ENCODE measurements around the gene CNTF.

The CNTF gene

DNA sequence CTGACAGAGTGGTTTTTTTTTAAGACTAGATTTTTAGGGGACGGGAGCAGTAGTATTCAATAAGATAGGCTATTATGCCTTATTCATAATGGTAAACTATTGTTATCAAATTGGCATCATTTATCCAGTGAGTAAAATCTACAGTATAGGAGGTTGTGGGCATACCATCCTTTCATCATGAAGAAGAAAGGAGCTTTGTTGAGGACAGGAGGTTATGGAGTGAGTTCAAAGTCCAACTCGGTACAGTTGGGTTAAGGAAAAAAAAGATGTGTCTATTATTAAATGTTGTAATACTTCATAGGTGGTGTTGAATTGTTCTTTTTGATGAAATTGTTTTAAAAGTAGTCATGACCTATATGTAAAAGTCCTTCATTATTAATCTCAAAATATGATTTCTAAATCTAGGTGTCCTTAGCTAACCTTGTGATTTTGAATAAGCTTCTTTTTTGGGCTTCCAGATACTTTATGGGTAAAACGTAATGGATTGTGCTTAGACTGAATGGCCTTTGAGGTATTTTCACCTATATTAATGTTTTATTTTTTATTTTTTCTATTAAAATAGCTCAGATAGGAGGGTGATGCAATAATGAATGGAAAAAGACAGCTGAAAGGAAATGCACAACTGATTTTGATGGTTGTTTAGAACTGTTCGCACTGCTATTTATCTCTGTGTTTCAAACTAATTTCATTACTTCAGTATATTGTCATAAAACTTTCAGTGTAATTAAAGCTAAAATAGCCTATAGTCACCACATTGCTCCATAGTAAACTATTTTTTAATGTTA lies 15.3 kb upstream of the CNTF start:
- DNase-seq: no peak

DNA sequence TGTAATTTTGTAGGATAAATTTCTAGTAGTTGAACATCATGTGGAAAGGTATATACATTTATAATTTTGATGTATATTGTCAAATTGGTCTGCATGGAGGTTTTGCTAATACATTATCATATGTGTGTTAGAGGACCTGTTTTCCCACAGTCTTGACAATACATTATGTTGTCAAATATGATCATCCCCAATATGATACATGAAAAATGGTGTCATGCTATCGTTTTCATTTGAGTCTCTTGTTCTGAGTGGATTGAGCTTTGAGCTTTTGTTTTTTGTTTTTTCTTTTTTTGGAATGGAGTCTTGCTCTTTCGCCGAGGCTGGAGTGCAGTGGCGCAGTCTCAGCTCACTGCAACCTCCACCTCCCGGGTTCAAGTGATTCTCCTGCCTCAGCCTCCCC lies 14.1 kb upstream of the CNTF start:
- DNase-seq: no peak

DNA sequence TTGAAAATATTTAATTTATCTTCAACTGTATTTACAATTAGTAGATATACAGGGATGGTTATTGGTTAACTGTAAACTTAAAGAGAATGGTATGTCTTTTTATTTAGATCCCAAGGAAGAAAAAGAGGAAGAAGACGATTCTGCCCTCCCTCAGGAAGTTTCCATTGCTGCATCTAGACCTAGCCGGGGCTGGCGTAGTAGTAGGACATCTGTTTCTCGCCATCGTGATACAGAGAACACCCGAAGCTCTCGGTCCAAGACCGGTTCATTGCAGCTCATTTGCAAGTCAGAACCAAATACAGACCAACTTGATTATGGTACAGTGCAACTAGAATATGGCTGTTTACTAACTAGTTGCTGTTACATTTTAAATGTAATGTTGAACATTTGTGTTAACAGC lies 12.7 kb upstream of the CNTF start:
- no peak for DNase-seq

DNA sequence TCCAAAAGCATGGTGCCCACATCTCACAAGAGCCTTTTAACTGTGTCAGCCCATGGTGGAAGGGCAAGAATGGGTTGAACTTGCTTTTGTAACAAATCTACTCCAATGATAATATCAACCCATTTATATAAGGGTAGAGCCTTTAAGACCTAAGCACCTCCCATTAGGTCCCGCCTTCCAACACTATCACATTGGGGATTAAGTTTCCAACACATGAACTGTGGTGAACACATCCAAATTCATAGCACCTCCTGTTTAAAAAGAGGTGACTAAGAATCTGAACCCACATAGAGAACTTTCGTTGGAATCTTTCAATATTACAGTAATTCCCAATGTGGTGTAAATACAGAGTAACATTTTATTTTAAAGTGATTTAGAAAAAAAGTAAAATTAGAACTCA lies 9.2 kb upstream of the CNTF start:
- DNase-seq: no peak

DNA sequence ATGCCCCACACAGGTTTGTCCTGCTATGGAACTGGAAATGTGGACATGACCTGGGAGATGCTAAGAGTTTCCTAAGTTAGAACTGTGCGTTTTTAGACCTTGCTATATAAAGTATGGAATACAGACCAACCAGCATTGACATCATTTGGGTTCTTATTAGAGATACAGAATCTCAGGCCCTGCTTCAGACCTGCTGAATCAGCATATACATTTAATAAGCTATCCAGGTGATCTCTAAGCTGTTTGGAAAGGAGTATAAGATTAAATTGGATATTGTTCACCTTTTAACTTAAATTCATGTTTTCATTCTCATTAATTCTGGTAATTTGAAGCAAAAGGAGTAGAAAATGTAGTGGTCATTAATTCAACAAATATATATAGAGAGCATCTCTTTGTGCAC lies 6.9 kb upstream of the CNTF start:
- no peak for DNase-seq

DNA sequence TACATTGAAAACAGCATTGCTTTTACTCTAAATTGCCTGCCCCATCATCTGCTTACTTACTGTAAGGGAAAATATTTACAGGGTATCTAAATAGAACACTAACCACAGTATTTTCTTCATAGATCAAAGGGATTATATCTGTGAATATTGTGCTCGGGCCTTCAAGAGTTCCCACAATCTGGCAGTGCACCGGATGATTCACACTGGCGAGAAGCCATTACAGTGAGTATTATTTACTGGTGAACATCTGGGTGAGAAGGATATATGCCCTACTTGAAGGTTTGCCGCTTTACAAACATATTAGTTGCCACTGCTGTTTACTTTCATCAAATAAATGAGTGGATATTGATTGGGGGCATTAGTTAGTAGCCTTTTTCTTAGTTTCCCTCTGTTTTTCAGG lies 5.9 kb upstream of the CNTF start:
- no peak for DNase-seq

DNA sequence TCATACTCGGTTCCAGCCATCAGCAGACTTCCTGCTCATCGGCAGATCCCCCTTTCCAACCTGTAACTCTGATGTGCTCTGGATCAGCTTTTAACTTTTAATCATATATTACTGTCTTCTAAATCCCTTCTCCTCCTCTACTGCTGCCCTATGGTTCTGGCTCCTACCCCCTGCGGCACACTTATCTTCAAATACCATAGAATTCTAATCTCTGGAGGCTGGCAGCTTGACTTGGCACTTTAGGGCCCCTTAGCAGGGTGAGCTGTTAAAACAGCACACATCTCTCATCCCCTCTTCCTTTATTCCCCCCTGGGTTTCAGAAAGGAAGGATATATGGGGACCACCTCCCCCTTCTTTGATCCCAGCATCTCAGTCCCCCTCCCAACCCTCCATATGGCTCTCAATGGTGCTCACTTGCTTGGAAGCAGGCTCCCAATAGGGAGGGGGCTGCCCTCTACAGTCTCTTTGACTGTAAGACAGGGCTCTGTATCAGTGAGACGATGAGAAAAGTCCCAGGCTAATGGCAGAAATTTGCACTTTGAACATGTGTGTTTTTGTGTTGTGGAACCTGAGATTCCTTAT lies 4.4 kb upstream of the CNTF start:
- DNase-seq: no peak

DNA sequence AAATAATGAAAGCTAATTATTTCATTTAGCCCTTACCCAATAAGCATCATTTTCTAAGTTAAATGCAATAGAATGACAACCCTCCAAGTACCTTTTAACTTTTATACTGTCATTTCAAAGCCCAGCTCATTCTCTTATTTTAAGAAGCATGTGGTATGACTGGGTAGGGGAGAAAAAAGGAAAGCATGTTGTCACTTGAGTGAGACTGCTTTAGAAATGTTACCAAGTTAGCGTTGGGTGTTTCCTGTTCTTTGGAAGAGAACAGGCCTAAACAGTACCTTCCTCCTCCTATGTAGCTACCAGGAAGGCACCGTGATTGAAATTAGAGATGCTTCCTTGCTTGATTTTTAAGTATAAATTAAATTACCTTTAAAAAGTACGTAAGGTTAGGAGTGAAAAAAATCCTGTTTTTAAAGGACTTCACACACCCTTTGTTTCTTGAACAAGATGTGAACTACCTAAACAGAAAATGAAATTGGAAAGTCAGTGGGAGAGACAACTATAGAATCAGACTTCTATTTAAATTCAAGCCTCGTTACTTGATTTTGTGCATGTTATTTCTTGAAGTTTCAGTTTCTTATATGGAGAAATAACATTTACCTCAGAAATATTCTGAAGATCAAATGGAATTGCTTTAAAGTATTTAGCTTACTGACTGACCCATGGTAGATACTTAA lies 741 bp upstream of the CNTF start:
- no peak for DNase-seq

DNA sequence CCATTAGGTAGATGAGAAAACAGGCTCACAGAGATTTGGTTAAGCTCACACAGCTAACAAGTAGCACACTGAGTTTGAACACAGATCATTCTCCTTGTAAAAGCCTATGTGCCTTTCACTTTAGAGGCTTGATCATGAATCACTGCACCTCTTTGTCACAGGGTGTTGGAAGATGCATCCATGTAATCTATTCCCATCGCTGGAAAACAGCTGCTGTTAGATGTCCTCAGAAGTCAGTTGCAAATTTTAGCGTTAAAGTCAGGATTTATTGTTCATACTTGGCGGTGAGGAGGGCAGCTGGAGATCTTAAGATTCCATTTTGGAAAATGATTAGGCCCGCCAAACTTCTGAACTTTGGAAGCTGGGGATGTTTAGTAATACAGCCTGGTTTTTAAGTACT lies 2.6 kb downstream of the CNTF start:
- DNase-seq: no peak

DNA sequence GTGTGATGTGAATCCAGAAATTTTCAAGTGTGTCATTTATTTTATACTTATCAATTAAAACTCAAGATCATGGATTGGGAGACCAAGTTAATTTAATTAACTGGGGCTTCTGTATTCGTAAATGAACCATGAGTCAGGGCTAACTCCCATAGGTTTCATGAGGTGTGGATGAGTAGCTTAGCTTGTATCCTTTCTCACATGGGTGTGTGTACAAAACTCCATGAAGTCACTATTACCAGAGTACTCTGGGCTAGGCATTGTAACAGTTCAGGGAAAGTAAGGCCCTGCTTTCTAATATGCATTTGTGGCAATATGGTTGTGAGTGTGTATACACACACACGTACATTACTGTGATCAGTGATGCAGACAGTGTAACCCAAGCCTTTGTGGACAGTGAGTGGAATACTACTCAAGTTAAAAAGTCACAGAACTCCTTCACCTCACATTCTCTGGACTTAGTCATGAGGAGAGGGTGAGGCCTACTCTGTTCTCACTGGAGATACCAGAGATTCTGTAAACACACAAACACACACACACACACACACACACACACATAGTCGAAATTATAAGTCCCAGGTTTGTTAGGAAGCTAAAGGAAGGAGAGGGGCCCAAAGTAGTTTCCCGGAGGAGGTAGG lies 3.5 kb downstream of the CNTF start:
- DNase-seq: no peak

DNA sequence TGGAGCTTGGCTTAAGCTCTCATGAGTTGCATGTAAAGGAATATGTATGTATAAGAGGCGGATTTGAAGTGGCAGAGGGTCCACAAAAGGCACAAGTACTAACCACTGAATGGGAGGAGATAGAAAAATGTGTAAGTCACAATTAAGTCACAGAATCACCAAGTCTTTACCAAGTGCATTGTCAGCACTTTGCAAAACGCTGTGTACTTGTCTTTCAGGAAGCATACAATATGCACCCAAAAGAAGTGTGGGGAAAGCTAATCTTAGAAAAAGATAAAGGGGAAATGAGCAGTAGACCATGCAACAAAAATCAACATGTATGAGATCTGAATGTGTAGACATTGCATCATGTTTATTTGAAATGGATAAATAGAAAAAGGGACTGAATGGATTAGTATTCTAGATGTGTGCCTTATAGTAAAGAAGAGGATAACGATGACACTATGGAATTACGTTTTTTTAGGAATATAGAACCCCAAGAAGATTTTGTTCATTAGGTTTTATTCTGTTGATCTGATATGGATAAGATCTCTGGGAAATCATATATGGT lies 4.5 kb downstream of the CNTF start:
- DNase-seq: no peak

DNA sequence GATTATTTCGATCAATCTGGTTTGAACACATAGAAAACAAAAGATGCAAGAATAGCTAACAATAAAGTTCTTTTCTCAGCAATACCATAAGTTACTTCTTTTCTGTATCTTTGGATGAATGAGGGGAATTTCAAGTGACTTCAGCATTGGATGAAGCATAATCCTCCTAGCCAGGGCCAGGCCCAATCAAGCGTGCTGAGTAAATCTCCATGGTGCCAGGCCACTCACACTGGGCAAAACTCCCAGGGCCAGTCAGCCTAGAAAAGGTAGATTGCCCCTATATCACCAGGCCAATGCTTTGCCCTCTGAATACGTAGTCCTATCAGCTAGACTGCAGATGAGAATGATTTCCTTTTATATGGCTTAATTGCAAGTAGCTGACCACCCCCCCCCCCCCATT lies 6.0 kb downstream of the CNTF start:
- DNase-seq: no peak

DNA sequence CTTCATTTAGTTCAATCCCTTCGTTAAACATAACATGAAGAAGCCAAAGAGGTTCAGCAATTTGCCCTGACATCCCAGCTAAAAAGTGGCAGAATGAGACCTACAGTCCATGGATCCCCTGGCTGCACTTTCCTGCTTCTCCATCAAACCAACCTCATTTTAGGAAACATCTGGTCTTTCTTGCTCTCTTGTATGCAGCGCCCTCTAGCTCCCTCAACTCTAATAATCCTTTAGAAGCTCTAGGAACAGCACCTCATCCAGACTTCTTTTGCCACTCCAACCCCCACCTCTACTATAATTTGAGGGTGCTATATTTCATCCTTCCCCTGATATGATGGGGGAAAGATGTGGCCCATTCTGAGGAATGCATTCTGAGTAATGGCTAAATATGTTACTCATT lies 7.4 kb downstream of the CNTF start:
- DNase-seq: peak; percentile 33

DNA sequence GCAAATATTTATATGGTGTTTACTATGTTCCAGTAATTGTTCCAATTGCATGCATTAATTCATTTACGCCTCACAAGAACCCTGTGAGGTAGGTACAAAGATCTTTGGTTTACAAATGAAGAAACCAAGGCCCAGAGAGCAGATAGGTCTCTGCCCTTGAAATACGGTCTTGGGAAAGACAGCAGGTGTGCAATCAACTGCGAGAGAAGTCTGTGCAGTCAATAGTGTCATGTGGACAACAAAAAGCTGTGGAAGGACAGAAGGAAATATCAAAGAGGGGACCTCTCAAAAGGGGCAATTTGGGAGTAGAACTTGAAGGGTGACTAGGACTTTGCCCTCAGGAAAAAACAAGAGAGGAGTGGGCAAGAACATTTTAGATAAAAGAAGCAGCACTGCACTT lies 8.9 kb downstream of the CNTF start:
- DNase-seq: no peak

DNA sequence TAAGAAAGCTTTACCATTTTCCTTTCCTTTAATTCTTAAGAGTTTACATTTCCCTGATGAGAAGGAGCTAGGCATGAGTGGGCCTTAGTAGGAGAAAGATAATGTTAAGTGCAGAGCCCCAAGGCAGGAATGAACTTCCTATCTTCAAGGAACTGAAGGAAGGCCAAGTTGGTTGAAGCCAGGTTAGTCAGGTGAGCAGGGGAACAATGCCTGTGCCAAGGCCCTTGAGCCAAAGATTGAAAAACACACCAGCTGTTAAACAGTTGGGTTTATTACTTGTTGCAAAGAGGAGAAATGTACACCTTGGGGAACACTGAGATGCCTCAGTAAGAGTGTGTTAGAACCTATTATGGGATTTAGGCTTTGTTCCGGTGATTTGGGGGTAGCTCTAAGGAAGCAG lies 10.0 kb downstream of the CNTF start:
- DNase-seq: no peak

DNA sequence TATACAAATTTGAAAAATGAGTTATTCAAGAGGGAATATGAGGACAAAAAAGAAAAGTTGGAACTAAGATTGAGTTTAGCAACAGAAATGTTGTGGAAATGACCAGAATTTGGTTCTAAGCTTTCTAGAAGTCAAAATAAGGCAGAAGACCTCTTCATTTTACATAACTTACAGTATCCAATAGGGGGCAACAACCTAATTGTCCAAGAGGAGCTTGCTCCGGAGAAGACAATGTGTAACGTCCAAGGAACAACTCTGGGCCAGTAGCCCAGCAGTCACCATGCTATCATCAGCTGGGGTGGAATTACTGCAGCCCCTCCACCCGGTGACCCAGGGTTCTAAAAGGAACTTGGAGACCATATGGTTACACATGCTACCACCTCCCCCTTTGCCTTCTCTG lies 14.1 kb downstream of the CNTF start:
- no peak for DNase-seq

DNA sequence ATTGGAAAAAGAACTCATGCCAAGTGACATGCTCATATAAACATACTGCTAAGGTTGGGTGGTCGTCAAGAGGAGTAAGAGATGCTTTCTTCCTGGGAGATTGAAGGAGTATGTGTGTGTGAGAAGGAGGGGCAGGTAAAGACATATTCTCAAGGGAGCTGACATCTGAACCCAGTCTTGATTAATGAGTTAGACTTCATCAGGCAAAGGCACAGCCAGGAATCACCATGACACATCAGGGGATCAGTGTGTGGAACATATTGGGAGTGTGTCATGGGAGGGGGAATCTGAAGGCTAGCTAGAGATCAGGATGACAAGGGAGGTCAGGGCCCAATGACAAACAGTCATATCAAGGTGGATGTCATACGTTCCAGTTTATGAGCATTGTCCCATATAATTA lies 14.9 kb downstream of the CNTF start:
- no peak for DNase-seq

DNA sequence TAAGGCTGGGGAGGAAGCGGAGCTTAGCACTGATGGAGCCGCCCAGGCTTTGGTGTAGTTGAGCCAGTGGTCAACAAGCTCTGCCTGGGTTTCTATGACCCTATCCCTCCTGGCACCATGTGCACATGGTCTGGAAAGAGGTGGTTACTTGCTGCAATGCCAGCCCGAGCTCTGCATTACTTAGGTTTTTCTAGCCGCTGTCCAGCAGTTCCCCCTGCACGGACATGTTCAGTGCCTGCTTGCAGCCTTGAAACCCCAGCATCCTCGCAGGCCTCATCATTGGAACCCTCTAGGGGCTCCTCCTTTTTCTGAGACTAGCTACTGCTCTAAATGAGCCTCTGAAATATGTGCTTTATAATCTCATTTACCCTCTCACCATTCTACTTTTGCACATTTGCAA lies 16.6 kb downstream of the CNTF start:
- no peak for DNase-seq

DNA sequence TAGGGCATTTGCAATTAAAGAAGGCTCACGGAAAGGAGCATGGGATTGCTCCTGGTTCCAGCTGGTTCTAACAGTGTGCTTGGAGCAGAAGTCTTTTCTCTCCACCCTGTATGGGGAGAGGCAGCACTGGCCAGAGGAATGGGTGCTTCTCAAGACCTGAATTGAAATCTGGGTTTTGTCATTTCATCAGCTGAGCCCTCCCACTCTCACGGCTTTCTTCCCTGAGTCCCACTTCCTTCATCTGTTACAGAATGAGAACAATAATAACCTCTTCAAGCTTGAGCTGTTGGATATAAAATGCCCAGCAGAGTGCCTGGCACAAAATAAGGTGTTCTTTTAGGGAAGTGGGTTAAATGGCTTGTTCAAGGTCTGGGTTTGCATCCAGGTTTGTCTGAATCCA lies 17.2 kb downstream of the CNTF start:
- no peak for DNase-seq

DNA sequence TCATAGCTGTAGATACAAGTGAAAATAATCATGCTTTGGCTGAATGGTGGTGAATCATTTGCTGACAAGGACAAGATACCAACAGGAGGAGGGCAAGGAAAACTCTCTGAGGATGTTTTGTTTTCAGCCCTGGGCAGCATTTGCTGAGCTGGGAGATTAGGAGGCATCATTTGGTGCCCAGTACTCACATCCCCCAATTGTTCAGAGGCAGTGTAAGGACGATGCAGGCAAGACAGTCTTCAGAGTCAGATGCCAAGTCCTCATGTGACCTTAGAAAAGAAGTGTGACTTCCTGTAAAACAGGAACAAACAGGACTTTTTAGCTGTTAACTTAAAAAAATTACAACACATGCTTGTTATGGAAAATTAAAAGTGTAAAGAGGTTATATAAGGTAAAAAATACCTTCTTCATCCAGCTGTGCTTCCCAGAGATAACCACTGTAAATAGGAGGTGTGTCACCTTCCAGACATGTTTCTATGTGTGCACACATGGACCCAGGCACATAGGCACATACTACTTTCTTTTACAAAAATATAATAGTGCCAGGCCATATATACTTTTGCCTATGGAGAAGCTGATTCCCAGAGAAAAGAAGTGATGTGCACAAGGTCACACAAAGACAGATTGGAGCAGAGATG lies 18.0 kb downstream of the CNTF start:
- no peak for DNase-seq

DNA sequence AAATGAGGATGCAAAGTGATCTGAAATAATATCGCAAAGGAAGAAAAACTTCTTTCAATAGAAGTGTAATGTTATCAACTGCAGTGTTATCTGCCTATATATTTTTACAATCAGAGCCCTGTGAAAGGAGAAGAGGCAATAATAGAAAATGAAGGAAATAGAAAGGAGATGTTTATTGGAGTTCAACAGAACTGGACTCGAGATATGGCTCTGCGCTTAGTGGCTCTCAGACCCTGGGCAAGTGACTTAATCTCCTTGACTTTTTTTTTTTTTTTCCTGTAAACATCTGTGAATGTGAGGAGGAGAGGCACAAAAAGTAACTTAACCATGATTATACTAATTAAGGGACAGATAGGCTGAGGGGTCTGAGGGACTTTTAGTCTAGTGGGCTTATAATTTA lies 18.9 kb downstream of the CNTF start:
- DNase-seq: no peak

DNA sequence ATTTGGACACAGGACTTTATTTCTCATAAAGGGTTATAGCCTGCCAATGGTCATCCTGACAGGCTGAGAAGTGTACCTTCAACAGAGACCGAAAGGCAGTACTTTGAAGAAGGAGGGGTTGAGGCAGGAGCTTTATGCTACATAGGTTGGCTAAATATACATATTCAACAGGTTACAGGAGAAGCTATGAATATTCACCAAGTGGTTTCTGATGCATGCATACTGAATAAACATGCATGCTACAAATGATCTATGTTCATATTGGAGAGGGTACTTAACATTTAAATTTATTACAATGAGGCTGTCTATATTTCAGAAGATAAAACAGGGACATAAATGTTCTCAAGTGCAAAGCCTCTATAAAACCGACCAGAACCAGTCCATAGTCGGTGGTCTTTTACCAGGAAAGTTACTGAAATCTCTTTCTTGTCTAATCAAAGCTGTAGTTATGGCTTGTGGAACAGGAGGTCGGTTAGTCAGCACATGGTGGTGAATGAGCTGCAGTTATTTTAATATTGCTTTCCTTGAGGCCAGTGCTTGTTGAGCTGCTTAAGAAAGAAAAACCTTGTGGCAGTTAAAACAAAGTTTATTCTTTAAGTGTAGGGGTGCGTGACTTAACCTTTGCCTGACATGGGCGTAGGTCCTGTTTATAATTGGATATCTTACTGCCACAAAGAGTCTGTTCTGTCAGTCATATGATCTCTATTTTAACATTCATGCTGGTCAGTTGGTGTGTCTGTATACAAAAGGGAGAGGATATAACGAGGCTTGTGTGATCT lies 19.5 kb downstream of the CNTF start:
- peak; percentile 84 for DNase-seq

Measured in NCI-H526 treated with DMSO at 0.1 percent for 48 hours (cell line).